ENCODE results near the gene KCNJ16.

- TF ChIP-seq CTCF (IDR thresholded peaks at IDR 0.05) (no peak), ZFX (IDR thresholded peaks at IDR 0.05; ENCODE audit: borderline replicate concordance) (no peak)
These were observed 106.8 kb downstream of the KCNJ16 start for GRCh38 chr17:70181866-70182265.

Measured in 22Rv1 (cell line).